Measurements from ENCODE around the gene SLC5A1.

DNA sequence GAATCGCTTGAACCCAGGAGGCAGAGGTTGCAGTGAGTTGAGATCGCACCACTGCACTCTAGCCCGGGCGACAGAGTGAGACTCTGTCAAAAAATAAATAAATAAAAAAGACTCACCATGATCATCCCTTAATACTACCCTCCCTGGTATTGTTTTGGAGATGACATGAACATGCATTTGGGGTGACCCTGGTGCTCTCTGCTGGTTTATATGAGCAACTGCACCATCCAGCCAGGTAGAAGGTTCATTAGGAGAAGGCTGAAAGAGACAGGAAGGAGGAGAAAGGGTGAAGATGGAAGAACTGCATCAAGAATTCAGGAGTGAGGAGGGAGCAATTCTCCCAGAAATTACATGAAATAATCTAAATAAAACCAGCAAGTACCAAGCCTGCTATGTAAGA lies 37.8 kb downstream of the SLC5A1 start:
- TF ChIP-seq CTCF (IDR thresholded peaks at IDR 0.05) (peak in 6 of 7 experiments; percentile 30 to 72 (median 58)), POLR2A (IDR thresholded peaks at IDR 0.05) (no peak)
